H1 (cell line): ENCODE results near the gene UBE3C. TPM values are rescaled to one million over a fixed set of nuclear protein-coding genes. Genes with fewer than 3 reads are reported as not detected.

Experiments
- CTCF ChIA-PET: fragments of 300-600 bp; sonication (Branson Sonifier 250); formaldehyde crosslinking; loops from one replicate; lab custom pipeline; 2021; ENCODE audit not compliant: partially characterized antibody; lab: Charles Lee
- POLR2A ChIA-PET: fragments of 300-600 bp; sonication (Branson Sonifier 250); formaldehyde crosslinking; loops from one replicate; lab custom pipeline; 2021; ENCODE audit warnings: inconsistent platforms; ENCODE audit not compliant: partially characterized antibody; lab: Charles Lee
- DNase-seq, 2 experiments: peaks; one replicate each; pipeline versions ENCODE4 v3.0.0 to v3.0.0-alpha.2; 2010 to 2022; ENCODE audit warnings: low spot score in 2 of 2, low read depth in 1 of 2, mixed read lengths in 1 of 2
- FAIRE-seq: peaks from 2 replicates; lab custom pipeline; 2011; peaks lifted over from hg19 to GRCh38; lab: Jason Lieb, UNC
- H2AFZ ChIP-seq: 2 replicates; pipeline ENCODE4 v1.8.1; 2012; ENCODE audit warnings: low read length, inconsistent platforms
- H2AK5ac ChIP-seq: 2 replicates; pipeline ENCODE4 v1.6.1; 2013; ENCODE audit warnings: low read depth, low read length
- H2BK120ac ChIP-seq: replicated peaks from 2 replicates; pipeline ENCODE3; 2013; ENCODE audit warnings: low read depth, low read length, inconsistent platforms
- H2BK12ac ChIP-seq: 2 replicates; pipeline ENCODE4 v1.6.1; 2013; ENCODE audit warnings: low read depth, low read length
- H2BK15ac ChIP-seq: 2 replicates; pipeline ENCODE4 v1.6.1; 2013; ENCODE audit warnings: low read length
- H2BK20ac ChIP-seq: 2 replicates; pipeline ENCODE4 v1.6.1; 2013; ENCODE audit warnings: low read length
- H2BK5ac ChIP-seq: 2 replicates; pipeline ENCODE4 v1.6.1; 2013; ENCODE audit warnings: low read depth, low read length
- H3K14ac ChIP-seq: 2 replicates; pipeline ENCODE4 v1.6.1; 2013; ENCODE audit warnings: inconsistent platforms; ENCODE audit not compliant: insufficient read length
- H3K18ac ChIP-seq: 2 replicates; pipeline ENCODE4 v1.6.1; 2013; ENCODE audit warnings: low read length; ENCODE audit errors: extremely low read depth
- H3K23ac ChIP-seq: 2 replicates; pipeline ENCODE4 v1.6.1; 2013; ENCODE audit warnings: inconsistent platforms; ENCODE audit not compliant: insufficient read length
- H3K23me2 ChIP-seq: 2 replicates; pipeline ENCODE4 v1.6.1; 2013; ENCODE audit warnings: low read depth, low read length
- H3K27ac ChIP-seq: 2 replicates; pipeline ENCODE4 v1.6.1; 2011; ENCODE audit warnings: low read depth, low read length, inconsistent platforms
- H3K27me3 ChIP-seq, 4 experiments: replicated peaks in 1 of 4; 1 replicate in 1 of 4; 2 replicates in 3 of 4; pipeline versions ENCODE4 v1.6.1 to v1.8.1; 2011 to 2013; ENCODE audit warnings: low read length in 3 of 4, mild to moderate bottlenecking in 3 of 4, inconsistent platforms in 2 of 4, mixed read lengths in 2 of 4, moderate library complexity in 1 of 4; ENCODE audit not compliant: control insufficient read depth in 3 of 4, insufficient read depth in 3 of 4; ENCODE audit errors: extremely low read depth in 1 of 4
- H3K36me3 ChIP-seq, 4 experiments: 2 replicates each; pipeline versions ENCODE4 v1.6.1 to v1.8.1; 2011 to 2013; ENCODE audit warnings: mild to moderate bottlenecking in 4 of 4, low read length in 3 of 4, moderate library complexity in 2 of 4, control low read depth in 1 of 4, inconsistent platforms in 1 of 4; ENCODE audit not compliant: insufficient read depth in 4 of 4, control insufficient read depth in 2 of 4
- H3K4ac ChIP-seq: replicated peaks from 2 replicates; pipeline ENCODE3; 2013; ENCODE audit warnings: low read length, low read depth, mixed read lengths, inconsistent platforms; ENCODE audit not compliant: insufficient read length
- H3K4me1 ChIP-seq, 4 experiments: replicated peaks in 1 of 4; 1 replicate in 1 of 4; 2 replicates in 3 of 4; pipeline versions ENCODE4 v1.6.1 to v1.8.1; 2011 to 2013; ENCODE audit warnings: low read length in 3 of 4, inconsistent platforms in 2 of 4, mixed read lengths in 1 of 4; ENCODE audit not compliant: insufficient read depth in 4 of 4, control insufficient read depth in 3 of 4
- H3K4me2 ChIP-seq, 2 experiments: 2 replicates each; pipeline versions ENCODE4 v1.6.1 to v1.8.1; 2011 to 2013; ENCODE audit warnings: low read depth in 2 of 2, low read length in 2 of 2, control low read depth in 1 of 2, inconsistent platforms in 1 of 2, mild to moderate bottlenecking in 1 of 2; ENCODE audit not compliant: insufficient read depth in 1 of 2
- H3K4me3 ChIP-seq, 4 experiments: fragments of 200-600, 300-600 bp in 1 of 4; sonication (generic), shearing (Covaris generic), sonication (Bioruptor Twin) in 1 of 4; 2 replicates each; pipeline versions ENCODE4 v1.5.1 to v1.8.1; 2011 to 2016; ENCODE audit warnings: low read length in 4 of 4, low read depth in 3 of 4, control low read depth in 2 of 4, inconsistent platforms in 2 of 4, mild to moderate bottlenecking in 2 of 4, mixed read lengths in 1 of 4, moderate library complexity in 1 of 4; ENCODE audit not compliant: insufficient read depth in 2 of 4; ENCODE audit errors: extremely low read depth in 1 of 4
- H3K56ac ChIP-seq: replicated peaks from 2 replicates; pipeline ENCODE3; 2013; ENCODE audit warnings: low read depth, mild to moderate bottlenecking, mixed read lengths, low read length, inconsistent platforms; ENCODE audit not compliant: insufficient read length
- H3K79me1 ChIP-seq: 2 replicates; pipeline ENCODE4 v1.6.1; 2013; ENCODE audit warnings: low read depth, low read length, control low read depth
- H3K79me2 ChIP-seq, 2 experiments: 2 replicates each; pipeline versions ENCODE4 v1.6.1 to v1.8.1; 2012 to 2013; ENCODE audit warnings: low read length in 2 of 2, mild to moderate bottlenecking in 2 of 2, inconsistent platforms in 1 of 2; ENCODE audit not compliant: insufficient read depth in 2 of 2, control insufficient read depth in 1 of 2
- H3K9ac ChIP-seq, 4 experiments: replicated peaks in 1 of 4; 1 replicate in 1 of 4; 2 replicates in 3 of 4; pipeline versions ENCODE4 v1.6.1 to v1.8.1; 2011 to 2013; ENCODE audit warnings: low read depth in 3 of 4, low read length in 3 of 4, control low read depth in 2 of 4, mild to moderate bottlenecking in 2 of 4, moderate library complexity in 2 of 4, inconsistent platforms in 1 of 4; ENCODE audit errors: extremely low read depth in 1 of 4
- H3K9me3 ChIP-seq, 2 experiments: 2 replicates each; pipeline versions ENCODE4 v1.6.1 to v1.8.1; 2012 to 2013; ENCODE audit warnings: mild to moderate bottlenecking in 2 of 2, moderate library complexity in 2 of 2, control low read depth in 1 of 2, inconsistent platforms in 1 of 2, low read depth in 1 of 2, low read length in 1 of 2, mixed read lengths in 1 of 2; ENCODE audit not compliant: insufficient read depth in 2 of 2
- H4K20me1 ChIP-seq, 2 experiments: replicated peaks in 1 of 2; 2 replicates each; pipeline versions ENCODE3 to v1.8.1; 2011 to 2013; ENCODE audit warnings: inconsistent platforms in 2 of 2, low read length in 2 of 2, mild to moderate bottlenecking in 1 of 2; ENCODE audit not compliant: insufficient read depth in 2 of 2, control insufficient read depth in 1 of 2
- H4K5ac ChIP-seq: 2 replicates; pipeline ENCODE4 v1.6.1; 2013; ENCODE audit warnings: low read length, low read depth, mixed read lengths, inconsistent platforms; ENCODE audit not compliant: insufficient read length
- H4K8ac ChIP-seq: 2 replicates; pipeline ENCODE4 v1.8.0; 2013; ENCODE audit warnings: mild to moderate bottlenecking, moderate library complexity, low read length, inconsistent platforms; ENCODE audit not compliant: insufficient read depth; ENCODE audit errors: extremely low read depth
- H4K91ac ChIP-seq: replicated peaks from 2 replicates; pipeline ENCODE3; 2013; ENCODE audit warnings: low read length, mixed read lengths, inconsistent platforms; ENCODE audit not compliant: insufficient read length
- ASH2L ChIP-seq: fragments of 200-600, 300-600 bp; sonication (generic); IDR thresholded peaks from one replicate; pipeline ENCODE4 v1.7.1; 2017; ENCODE audit warnings: low read length
- ATF3 ChIP-seq: IDR thresholded peaks from 2 replicates; pipeline ENCODE4 v1.6.1; 2011; ENCODE audit warnings: low read depth, mild to moderate bottlenecking, low read length; ENCODE audit not compliant: insufficient read depth
- BACH1 ChIP-seq: IDR thresholded peaks from 2 replicates; pipeline ENCODE4 v1.6.1; 2012; ENCODE audit warnings: low read length, improper control_type of control experiment
- BCL11A ChIP-seq, 2 experiments: IDR thresholded peaks; one replicate each; pipeline ENCODE4 v1.6.1; 2011; ENCODE audit warnings: low read depth in 2 of 2, low read length in 2 of 2, mild to moderate bottlenecking in 2 of 2
- FOSL1 ChIP-seq: IDR thresholded peaks from 2 replicates; pipeline ENCODE4 v1.6.1; 2011; ENCODE audit warnings: mild to moderate bottlenecking, low read depth, low read length, moderate library complexity; ENCODE audit not compliant: insufficient read depth
- MAFK ChIP-seq: IDR thresholded peaks from 2 replicates; pipeline ENCODE4 v1.6.1; 2012; ENCODE audit warnings: low read depth, mild to moderate bottlenecking, improper control_type of control experiment, low read length
- RFX5 ChIP-seq: IDR thresholded peaks from 2 replicates; pipeline ENCODE4 v1.6.1; 2011; ENCODE audit warnings: low read depth, low read length, improper control_type of control experiment, borderline replicate concordance
- SIX5 ChIP-seq: IDR thresholded peaks from 2 replicates; pipeline ENCODE4 v1.6.1; 2011; ENCODE audit warnings: mild to moderate bottlenecking, low read depth, low read length
- TEAD4 ChIP-seq: IDR thresholded peaks from 2 replicates; pipeline ENCODE4 v1.6.1; 2012; ENCODE audit warnings: low read depth, low read length, inconsistent platforms, mixed read lengths
- USF2 ChIP-seq: IDR thresholded peaks from 2 replicates; pipeline ENCODE4 v1.6.1; 2011; ENCODE audit warnings: low read length, improper control_type of control experiment
- YY1 ChIP-seq: IDR thresholded peaks from 2 replicates; pipeline ENCODE4 v1.6.1; 2011; ENCODE audit warnings: low read depth, mild to moderate bottlenecking, low read length
- ZNF274 ChIP-seq: IDR thresholded peaks from 2 replicates; pipeline ENCODE4 v1.7.0; 2012; ENCODE audit warnings: low read length, borderline replicate concordance; ENCODE audit errors: extremely low read depth
- WGBS, 2 experiments: shearing (Covaris generic) in 1 of 2; methylation state at CpG; one replicate each; pipeline versions ENCODE4 v1.1.6 to v1.1.7; 2013 to 2015; ENCODE audit warnings: low lambda C conversion rate in 2 of 2, mixed read lengths in 2 of 2, inconsistent platforms in 1 of 2, low coverage in 1 of 2, missing lambda C conversion rate in 1 of 2; ENCODE audit not compliant: insufficient replicate concordance in 2 of 2, insufficient coverage in 1 of 2, insufficient read length in 1 of 2; ENCODE audit errors: extremely low coverage in 1 of 2, missing lambda C conversion rate in 1 of 2; 5-methylcytosine and 5-hydroxymethylcytosine counted together
- polyA plus RNA-seq, 7 experiments: library from polyadenylated mRNA; depleted of rRNA in 3 of 7; stranded (reverse) in 5 of 7; unstranded in 2 of 7; fragments of >200 nt in 5 of 7; fragments of 200-250 nt in 2 of 7; gene quantifications; 1 replicate in 5 of 7; 2 replicates in 1 of 7; 4 replicates in 1 of 7; pipeline versions ENCODE4 v1.2.1 to v1.2.3, GENCODE V29; 2011 to 2013; ENCODE audit warnings: missing spikeins in 2 of 7, mixed read lengths in 2 of 7
- total RNA-seq: library from RNA; stranded (reverse); fragmentation: NEBNext Ultra II Directional; extraction: Animal tissue kit (Norgen Biotek cat#: 25700); gene quantifications from 2 replicates; pipeline ENCODE4 v1.2.1, GENCODE V29; 2021

UBE3C gene
- total and polyA plus RNA-seq, 2 of the 8 experiments (the other 6 are each of a cell fraction or from before 2014, with no cell fraction given): 32.0 to 54.1 TPM

- no peaks in the 10 kb centered on the region for H4K20me1 ChIP-seq
- no peaks in the 10 kb centered on the region for H3K79me1 ChIP-seq
- no peaks in the 10 kb centered on the region; the same call in 1 of the 2 replicates for H3K23me2 ChIP-seq
- no peak overlapping the region for H2BK5ac ChIP-seq
- DNase-seq: no peak
- no peaks in the 10 kb centered on the region; a peak in 1 of 4 replicates for H3K9me3 ChIP-seq
- FAIRE-seq: no peak
- POLR2A ChIA-PET: interaction anchor here (1.1 kb wide), 1 partner anchor 9 kb away, joined by 3 read pairs; no protein-coding TSS in a partner anchor
- no peak overlapping the region for H3K9ac ChIP-seq
- H2BK20ac ChIP-seq: no peak overlapping the region
- no peak overlapping the region for H3K4me3 ChIP-seq
- H4K5ac ChIP-seq: no peak overlapping the region
- H3K14ac ChIP-seq: no peak overlapping the region
- H3K79me2 ChIP-seq: no peaks in the 10 kb centered on the region
- no peak overlapping the region for H2AFZ ChIP-seq
- H3K36me3 ChIP-seq: peaks cover 4 to 42% (median 17%) of the 10 kb centered on the region in 4 experiments; a peak in 6 of 8 replicates
- no peak overlapping the region for H3K23ac ChIP-seq
- no peak overlapping the region for H3K4ac ChIP-seq
- H3K27ac ChIP-seq: no peak overlapping the region
- H2AK5ac ChIP-seq: no peak overlapping the region
- H2BK120ac ChIP-seq: no peak overlapping the region
- CTCF ChIA-PET: interaction anchor here (0.8 to 2.4 kb wide), 6 partner anchors 9 to 280 kb away, joined by 3 to 20 read pairs (median 4); no protein-coding TSS in a partner anchor
- no peak overlapping the region for H2BK15ac ChIP-seq
- no peak overlapping the region for H3K4me2 ChIP-seq
- H2BK12ac ChIP-seq: no peak overlapping the region
- H4K91ac ChIP-seq: no peak overlapping the region
- no peak overlapping the region for H3K18ac ChIP-seq
- WGBS, 2 experiments: 95% methylated on average over 7 of the region's 7 CpGs; no CpG with 5 or more reads in 1 of the 2 experiments
- no peak overlapping the region for H3K56ac ChIP-seq
- H3K27me3 ChIP-seq: no peaks in the 10 kb centered on the region
- peaks cover 0 to 2% (median 0%) of the 10 kb centered on the region in 4 experiments; a peak in 1 of 7 replicates for H3K4me1 ChIP-seq
- H4K8ac ChIP-seq: no peak overlapping the region
- TF ChIP-seq YY1: no peak
- no peak for TF ChIP-seq BACH1
- TF ChIP-seq MAFK: no peak
- TF ChIP-seq TEAD4: no peak
- TF ChIP-seq BCL11A (IDR thresholded peaks at IDR 0.05; ENCODE audit: low read depth in 2 of 2, low read length in 2 of 2): no peak
- TF ChIP-seq ASH2L: no peak
- TF ChIP-seq ZNF274: no peak
- TF ChIP-seq SIX5: no peak
- no peak for TF ChIP-seq FOSL1
- no peak for TF ChIP-seq ATF3
- no peak for TF ChIP-seq USF2
- no peak for TF ChIP-seq RFX5
Observed at GRCh38 chr7:157266272-157266671, 127.5 kb downstream of the UBE3C start.
